Adipocyte (in vitro differentiated cells): ENCODE data around the gene TRPM2.
"Not testable (repeated sequence)": the region's sequence is repeated elsewhere in the genome, so short reads cannot be mapped to it uniquely, and the experiment has no call there.

Experiments
- DNase-seq: peaks from one replicate; pipeline ENCODE4 v3.0.0-alpha.2; 2015; ENCODE audit warnings: low read depth
- H3K27me3 ChIP-seq: replicated peaks from 2 replicates; pipeline ENCODE4 v1.7.0; 2013; ENCODE audit warnings: mild to moderate bottlenecking, low read length, moderate library complexity; ENCODE audit not compliant: control insufficient read depth, insufficient read depth
- H3K36me3 ChIP-seq: 2 replicates; pipeline ENCODE4 v1.7.0; 2013; ENCODE audit warnings: low read length, mild to moderate bottlenecking, moderate library complexity; ENCODE audit not compliant: control insufficient read depth, insufficient read depth, severe bottlenecking
- H3K4me1 ChIP-seq: 2 replicates; pipeline ENCODE4 v1.7.0; 2013; ENCODE audit warnings: mild to moderate bottlenecking, low read length, moderate library complexity; ENCODE audit not compliant: control insufficient read depth, insufficient read depth
- H3K4me3 ChIP-seq: 2 replicates; pipeline ENCODE4 v1.7.0; 2013; ENCODE audit warnings: mild to moderate bottlenecking, low read length, moderate library complexity
- H3K9ac ChIP-seq: 2 replicates; pipeline ENCODE4 v1.7.0; 2013; ENCODE audit warnings: mild to moderate bottlenecking, low read length, moderate library complexity
- H3K9me3 ChIP-seq: 2 replicates; pipeline ENCODE4 v1.7.0; 2013; ENCODE audit warnings: mild to moderate bottlenecking, low read length, moderate library complexity; ENCODE audit not compliant: control insufficient read depth

The TRPM2 gene

GRCh38 chr21:44477131-44477530 lies 123.7 kb downstream of the TRPM2 start:
- H3K9me3 ChIP-seq: no peaks in the 10 kb centered on the region
- H3K36me3 ChIP-seq: no peaks in the 10 kb centered on the region
- no peak overlapping the region for H3K9ac ChIP-seq
- no peak for DNase-seq
- H3K27me3 ChIP-seq: peaks cover 5% of the 10 kb centered on the region
- no peaks in the 10 kb centered on the region for H3K4me1 ChIP-seq
- H3K4me3 ChIP-seq: no peak overlapping the region

GRCh38 chr21:44477712-44478111 lies 124.3 kb downstream of the TRPM2 start:
- Histone ChIP-seq H3K4me1 (peaks cover 3% of the 10 kb centered on the region), H3K9me3 (no peaks in the 10 kb centered on the region), H3K27me3 (peaks cover 10% of the 10 kb centered on the region), H3K9ac (no peak overlapping the region), H3K4me3 (no peak overlapping the region), H3K36me3 (no peaks in the 10 kb centered on the region)
- no peak for DNase-seq

GRCh38 chr21:44478124-44478800 lies 124.8 kb downstream of the TRPM2 start:
- H3K4me3 ChIP-seq: no peak overlapping the region

GRCh38 chr21:44478801-44479167 lies 125.4 kb downstream of the TRPM2 start:
- DNase-seq: no peak
- no peak overlapping the region for H3K9ac ChIP-seq
- H3K4me1 ChIP-seq: peaks cover 3% of the 10 kb centered on the region
- no peaks in the 10 kb centered on the region for H3K9me3 ChIP-seq
- H3K4me3 ChIP-seq: no peak overlapping the region
- H3K27me3 ChIP-seq: peaks cover 20% of the 10 kb centered on the region
- no peaks in the 10 kb centered on the region for H3K36me3 ChIP-seq

More at GRCh38 chr21:44478124-44478800, 124.8 kb downstream of the TRPM2 start:
- H3K4me1 ChIP-seq: peaks cover 3% of the 10 kb centered on the region
- no peak for DNase-seq
- H3K9me3 ChIP-seq: no peaks in the 10 kb centered on the region
- no peak overlapping the region for H3K9ac ChIP-seq
- H3K27me3 ChIP-seq: peaks cover 15% of the 10 kb centered on the region
- H3K36me3 ChIP-seq: no peaks in the 10 kb centered on the region

- not testable (repeated sequence) for H3K36me3 ChIP-seq, H3K4me1 ChIP-seq, H3K9ac ChIP-seq, H3K9me3 ChIP-seq, H3K4me3 ChIP-seq
- peak; percentile 35 for DNase-seq
- H3K27me3 ChIP-seq: peaks cover 25% of the 10 kb centered on the region
These were observed 126.3 kb downstream of the TRPM2 start for GRCh38 chr21:44479556-44480199.

- no peak overlapping the region for H3K9ac ChIP-seq
These were observed 127.0 kb downstream of the TRPM2 start for GRCh38 chr21:44480200-44481053.

GRCh38 chr21:44482581-44483287 lies 129.3 kb downstream of the TRPM2 start:
- Histone ChIP-seq H3K27me3 (peaks cover 24% of the 10 kb centered on the region), H3K9ac (no peak overlapping the region), H3K4me3 (no peak overlapping the region), H3K9me3 (no peaks in the 10 kb centered on the region), H3K36me3 (no peaks in the 10 kb centered on the region), H3K4me1 (peaks cover 3% of the 10 kb centered on the region)
- DNase-seq: no peak

More at GRCh38 chr21:44480200-44481053, 127.0 kb downstream of the TRPM2 start:
- Histone ChIP-seq H3K36me3 (no peaks in the 10 kb centered on the region), H3K4me1 (peaks cover 3% of the 10 kb centered on the region), H3K27me3 (peaks cover 25% of the 10 kb centered on the region), H3K9me3 (no peaks in the 10 kb centered on the region), H3K4me3 (no peak overlapping the region)
- DNase-seq: no peak

- Histone ChIP-seq H3K9ac (no peak overlapping the region), H3K36me3 (no peaks in the 10 kb centered on the region), H3K4me1 (peaks cover 3% of the 10 kb centered on the region), H3K9me3 (no peaks in the 10 kb centered on the region), H3K4me3 (no peak overlapping the region), H3K27me3 (peaks cover 24% of the 10 kb centered on the region)
- no peak for DNase-seq
These were observed 130.1 kb downstream of the TRPM2 start for GRCh38 chr21:44483288-44484237.

GRCh38 chr21:44484498-44485253 lies 131.3 kb downstream of the TRPM2 start:
- no peak overlapping the region for H3K4me3 ChIP-seq

More at GRCh38 chr21:44484498-44485253, 131.3 kb downstream of the TRPM2 start:
- H3K9ac ChIP-seq: no peak overlapping the region
- DNase-seq: no peak
- H3K27me3 ChIP-seq: peaks cover 25% of the 10 kb centered on the region
- peaks cover 3% of the 10 kb centered on the region for H3K4me1 ChIP-seq
- H3K36me3 ChIP-seq: no peaks in the 10 kb centered on the region
- no peaks in the 10 kb centered on the region for H3K9me3 ChIP-seq
